ENCODE measurements around the gene ARCN1.

ARCN1 gene

DNA sequence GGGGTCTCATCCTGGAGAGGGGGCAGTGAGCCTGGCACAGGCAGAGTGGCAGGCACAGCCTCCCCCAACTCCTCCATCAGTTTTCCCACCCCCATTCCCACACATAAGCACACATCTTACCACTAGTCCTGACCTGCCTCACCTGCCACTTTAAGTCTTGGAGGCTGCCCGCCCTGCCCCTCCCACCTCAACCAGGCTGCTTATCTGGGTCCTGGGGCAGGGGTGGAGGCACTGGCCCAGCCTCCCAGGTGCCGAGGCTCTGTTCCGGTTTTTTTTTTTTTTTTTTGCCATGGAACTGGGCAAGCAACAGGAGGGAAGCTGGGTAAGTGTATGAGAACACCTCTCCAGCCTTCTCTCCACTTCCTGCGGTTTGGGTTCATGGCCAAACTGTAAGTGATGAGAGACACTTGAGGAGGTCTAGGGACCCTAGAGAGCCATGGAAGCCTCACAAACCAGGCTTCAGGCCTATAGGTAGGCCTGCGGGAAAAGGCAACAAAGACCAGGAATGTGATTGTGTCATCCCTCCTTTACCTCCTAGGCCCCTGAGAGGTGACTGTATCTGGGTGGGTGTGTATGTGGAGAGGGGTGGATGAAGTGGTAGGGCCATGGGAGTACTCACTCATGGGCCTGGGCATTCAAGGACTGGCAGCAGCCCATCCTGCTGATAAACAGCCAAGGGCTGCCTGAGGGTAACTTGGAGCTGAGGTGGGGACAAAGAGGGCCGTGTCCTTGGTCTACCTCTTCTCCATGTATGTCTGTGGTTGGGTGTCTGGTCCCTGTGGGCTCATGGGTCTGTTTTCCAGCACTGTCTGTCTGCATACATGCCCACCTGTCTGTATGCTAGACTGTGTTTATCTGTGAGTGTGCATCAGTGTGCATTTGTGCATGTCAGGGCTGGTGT is 57.8 kb downstream of the ARCN1 start (continued):
- TF ChIP-seq GLIS3 (CRISPR knock-in tag; IDR thresholded peaks at IDR 0.05) (no peak), PPARA (CRISPR knock-in tag; IDR thresholded peaks at IDR 0.05; ENCODE audit: borderline replicate concordance) (no peak), ISL1 (CRISPR knock-in tag; IDR thresholded peaks at IDR 0.05) (no peak), SNAI2 (CRISPR knock-in tag; IDR thresholded peaks at IDR 0.05) (no peak)

DNA sequence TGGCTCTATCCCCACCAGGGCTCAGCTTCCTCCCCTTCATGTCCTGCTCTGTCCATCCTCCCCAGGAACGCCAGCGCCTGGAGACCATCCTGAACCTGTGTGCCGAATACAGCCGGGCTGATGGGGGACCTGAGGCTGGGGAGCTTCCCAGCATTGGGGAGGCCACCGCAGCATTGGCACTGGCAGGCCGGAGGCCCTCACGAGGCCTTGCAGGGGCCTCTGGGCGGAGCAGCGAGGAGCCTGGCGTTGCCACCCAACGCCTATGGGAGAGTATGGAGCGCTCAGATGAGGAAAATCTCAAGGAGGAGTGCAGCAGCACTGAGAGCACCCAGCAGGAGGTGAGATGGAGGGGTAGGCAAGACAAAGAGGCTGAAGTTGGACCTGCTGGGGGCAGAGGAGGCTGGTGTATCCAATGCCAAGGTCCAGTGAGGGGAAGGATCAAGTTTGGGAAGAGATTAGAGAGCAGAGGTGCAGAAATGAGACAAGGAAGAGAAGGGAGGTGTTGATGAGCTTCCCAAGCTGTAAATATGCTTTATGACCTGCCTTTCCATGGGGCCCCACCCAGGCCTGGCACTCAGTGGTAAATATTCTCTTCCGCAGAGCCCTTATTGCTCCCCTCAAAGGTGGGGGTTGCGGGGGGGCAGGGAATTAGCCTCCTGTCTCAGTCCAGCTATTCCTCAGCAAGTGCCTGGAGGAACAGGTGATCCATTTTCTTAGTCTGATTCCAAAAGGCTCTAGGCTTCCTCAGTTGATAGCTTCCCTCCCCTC is 59.1 kb downstream of the ARCN1 start:
- no peak for ATAC-seq
- TF ChIP-seq ZFP30 (CRISPR knock-in tag; IDR thresholded peaks at IDR 0.05) (no peak), ARNTL (CRISPR knock-in tag; IDR thresholded peaks at IDR 0.05; ENCODE audit: borderline replicate concordance, low read depth) (no peak), RARB (CRISPR knock-in tag; IDR thresholded peaks at IDR 0.05) (no peak), SNAI2 (CRISPR knock-in tag; IDR thresholded peaks at IDR 0.05) (no peak), ZNF70 (CRISPR knock-in tag; IDR thresholded peaks at IDR 0.05) (no peak), ZNF565 (CRISPR knock-in tag; conservative IDR thresholded peaks at IDR 0.05; ENCODE audit: low read depth) (no peak), PPARA (CRISPR knock-in tag; IDR thresholded peaks at IDR 0.05; ENCODE audit: borderline replicate concordance) (no peak), ZNF8 (CRISPR knock-in tag; IDR thresholded peaks at IDR 0.05) (no peak), GLIS3 (CRISPR knock-in tag; IDR thresholded peaks at IDR 0.05) (no peak), ZFP3 (CRISPR knock-in tag; IDR thresholded peaks at IDR 0.05) (no peak), ZC3H10 (CRISPR knock-in tag; IDR thresholded peaks at IDR 0.05) (no peak), BACH2 (CRISPR knock-in tag; IDR thresholded peaks at IDR 0.05; ENCODE audit: borderline replicate concordance) (no peak)
- TF ChIP-seq, protein P1, sequence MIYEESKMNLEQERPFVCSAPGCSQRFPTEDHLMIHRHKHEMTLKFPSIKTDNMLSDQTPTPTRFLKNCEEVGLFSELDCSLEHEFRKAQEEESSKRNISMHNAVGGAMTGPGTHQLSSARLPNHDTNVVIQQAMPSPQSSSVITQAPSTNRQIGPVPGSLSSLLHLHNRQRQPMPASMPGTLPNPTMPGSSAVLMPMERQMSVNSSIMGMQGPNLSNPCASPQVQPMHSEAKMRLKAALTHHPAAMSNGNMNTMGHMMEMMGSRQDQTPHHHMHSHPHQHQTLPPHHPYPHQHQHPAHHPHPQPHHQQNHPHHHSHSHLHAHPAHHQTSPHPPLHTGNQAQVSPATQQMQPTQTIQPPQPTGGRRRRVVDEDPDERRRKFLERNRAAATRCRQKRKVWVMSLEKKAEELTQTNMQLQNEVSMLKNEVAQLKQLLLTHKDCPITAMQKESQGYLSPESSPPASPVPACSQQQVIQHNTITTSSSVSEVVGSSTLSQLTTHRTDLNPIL (CRISPR knock-in tag; IDR thresholded peaks at IDR 0.05; ENCODE audit: low read depth), result no peak
- TF ChIP-seq, protein P2, sequence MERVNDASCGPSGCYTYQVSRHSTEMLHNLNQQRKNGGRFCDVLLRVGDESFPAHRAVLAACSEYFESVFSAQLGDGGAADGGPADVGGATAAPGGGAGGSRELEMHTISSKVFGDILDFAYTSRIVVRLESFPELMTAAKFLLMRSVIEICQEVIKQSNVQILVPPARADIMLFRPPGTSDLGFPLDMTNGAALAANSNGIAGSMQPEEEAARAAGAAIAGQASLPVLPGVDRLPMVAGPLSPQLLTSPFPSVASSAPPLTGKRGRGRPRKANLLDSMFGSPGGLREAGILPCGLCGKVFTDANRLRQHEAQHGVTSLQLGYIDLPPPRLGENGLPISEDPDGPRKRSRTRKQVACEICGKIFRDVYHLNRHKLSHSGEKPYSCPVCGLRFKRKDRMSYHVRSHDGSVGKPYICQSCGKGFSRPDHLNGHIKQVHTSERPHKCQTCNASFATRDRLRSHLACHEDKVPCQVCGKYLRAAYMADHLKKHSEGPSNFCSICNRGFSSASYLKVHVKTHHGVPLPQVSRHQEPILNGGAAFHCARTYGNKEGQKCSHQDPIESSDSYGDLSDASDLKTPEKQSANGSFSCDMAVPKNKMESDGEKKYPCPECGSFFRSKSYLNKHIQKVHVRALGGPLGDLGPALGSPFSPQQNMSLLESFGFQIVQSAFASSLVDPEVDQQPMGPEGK (CRISPR knock-in tag; IDR thresholded peaks at IDR 0.05; ENCODE audit: borderline replicate concordance), result no peak
- TF ChIP-seq, protein P3, sequence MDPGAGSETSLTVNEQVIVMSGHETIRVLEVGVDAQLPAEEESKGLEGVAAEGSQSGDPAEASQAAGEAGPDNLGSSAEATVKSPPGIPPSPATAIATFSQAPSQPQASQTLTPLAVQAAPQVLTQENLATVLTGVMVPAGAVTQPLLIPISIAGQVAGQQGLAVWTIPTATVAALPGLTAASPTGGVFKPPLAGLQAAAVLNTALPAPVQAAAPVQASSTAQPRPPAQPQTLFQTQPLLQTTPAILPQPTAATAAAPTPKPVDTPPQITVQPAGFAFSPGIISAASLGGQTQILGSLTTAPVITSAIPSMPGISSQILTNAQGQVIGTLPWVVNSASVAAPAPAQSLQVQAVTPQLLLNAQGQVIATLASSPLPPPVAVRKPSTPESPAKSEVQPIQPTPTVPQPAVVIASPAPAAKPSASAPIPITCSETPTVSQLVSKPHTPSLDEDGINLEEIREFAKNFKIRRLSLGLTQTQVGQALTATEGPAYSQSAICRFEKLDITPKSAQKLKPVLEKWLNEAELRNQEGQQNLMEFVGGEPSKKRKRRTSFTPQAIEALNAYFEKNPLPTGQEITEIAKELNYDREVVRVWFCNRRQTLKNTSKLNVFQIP (CRISPR knock-in tag; IDR thresholded peaks at IDR 0.05; ENCODE audit: borderline replicate concordance, low read depth), result no peak

DNA sequence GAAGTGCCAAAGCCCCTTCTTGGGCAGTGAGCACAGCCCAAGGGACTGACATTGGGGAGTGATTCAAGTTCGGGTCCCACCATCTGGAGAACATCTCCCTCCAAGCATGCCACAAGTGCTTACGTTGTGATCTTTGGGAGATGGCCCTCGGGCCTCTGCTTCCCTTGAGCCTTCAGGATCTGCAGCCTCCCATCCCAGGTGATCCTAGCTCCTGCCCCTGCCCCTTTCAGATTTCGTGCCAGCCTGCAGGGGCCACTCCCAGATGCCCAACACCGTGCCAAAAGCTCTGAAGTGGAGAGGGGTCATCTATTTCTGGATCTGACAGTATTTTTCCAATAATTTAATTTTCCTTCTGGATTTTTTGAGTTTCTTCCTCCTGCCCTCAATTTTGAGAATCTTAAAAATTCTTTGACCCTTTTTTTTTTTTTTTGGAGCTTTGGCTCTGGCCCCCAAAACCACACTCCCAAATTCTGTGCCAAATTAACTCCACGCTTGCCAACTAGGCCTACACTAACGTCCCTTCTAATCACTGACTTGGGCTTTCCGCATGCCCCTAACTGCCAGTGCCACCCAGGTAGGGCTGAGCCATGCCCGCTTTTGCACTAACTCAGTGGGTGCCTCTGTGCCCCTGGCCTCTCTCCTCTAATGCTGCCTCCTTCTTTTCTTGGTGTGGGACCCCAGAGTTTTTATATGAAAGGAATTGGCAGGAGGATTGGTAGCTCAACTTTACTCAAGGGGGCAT is 60.5 kb downstream of the ARCN1 start:
- ATAC-seq, result no peak
- TF ChIP-seq RARB (CRISPR knock-in tag; IDR thresholded peaks at IDR 0.05) (no peak), TOX (CRISPR knock-in tag; IDR thresholded peaks at IDR 0.05; ENCODE audit: borderline replicate concordance) (no peak), ZNF8 (CRISPR knock-in tag; IDR thresholded peaks at IDR 0.05) (no peak), TCF4 (CRISPR knock-in tag; IDR thresholded peaks at IDR 0.05; ENCODE audit: borderline replicate concordance) (no peak)

DNA sequence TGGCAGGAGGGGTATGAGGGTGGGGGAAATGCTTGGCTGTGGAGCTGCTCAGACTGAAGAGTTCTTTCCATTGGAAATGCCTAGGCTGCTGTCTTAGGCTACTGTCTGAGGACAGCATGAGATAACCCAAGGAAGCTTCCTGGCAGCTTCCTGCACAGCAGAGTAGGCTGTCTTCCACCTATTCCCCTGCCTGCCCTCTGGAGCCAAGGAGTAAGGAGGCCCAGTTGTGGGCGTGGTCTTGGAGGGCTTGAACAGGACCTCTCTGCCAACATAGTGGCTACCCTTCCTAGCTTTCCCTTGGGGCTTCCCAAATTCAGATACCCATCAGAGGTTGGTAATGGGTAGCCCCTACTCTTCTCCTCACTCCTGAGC is 61.1 kb downstream of the ARCN1 start:
- TF ChIP-seq ZNF70 (CRISPR knock-in tag; IDR thresholded peaks at IDR 0.05) (no peak), ZC3H10 (CRISPR knock-in tag; IDR thresholded peaks at IDR 0.05) (no peak), ISL1 (CRISPR knock-in tag; IDR thresholded peaks at IDR 0.05) (no peak), ZFP30 (CRISPR knock-in tag; IDR thresholded peaks at IDR 0.05) (no peak), BACH2 (CRISPR knock-in tag; IDR thresholded peaks at IDR 0.05; ENCODE audit: borderline replicate concordance) (no peak)
- peak; percentile 8 for ATAC-seq

DNA sequence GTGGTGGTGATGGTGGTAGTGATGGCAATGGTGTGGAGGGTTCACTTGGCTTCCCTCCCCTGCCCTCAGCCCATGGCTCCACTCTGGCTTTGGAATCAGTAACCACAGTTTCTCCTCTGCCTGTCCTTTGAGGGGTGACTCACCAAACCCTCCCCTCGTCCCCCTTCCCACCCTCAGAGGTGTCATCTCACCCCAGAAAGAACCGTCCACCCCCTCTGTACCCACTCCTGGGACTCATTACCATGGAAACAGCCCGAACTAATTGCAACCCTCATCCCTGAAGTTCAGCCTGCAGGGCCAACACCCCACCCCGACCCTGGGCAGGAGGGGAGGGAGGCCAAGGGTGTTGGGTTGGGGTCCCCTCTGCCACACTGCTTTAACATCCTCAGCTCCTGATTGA is 61.8 kb downstream of the ARCN1 start:
- ATAC-seq, result peak; percentile 2; the same call in 1 of the 3 replicates
- TF ChIP-seq, protein P2 (CRISPR knock-in tag; IDR thresholded peaks at IDR 0.05; ENCODE audit: borderline replicate concordance), result no peak
- TF ChIP-seq OSR1 (CRISPR knock-in tag; IDR thresholded peaks at IDR 0.05) (no peak), SNAI2 (CRISPR knock-in tag; IDR thresholded peaks at IDR 0.05) (no peak), ZNF565 (CRISPR knock-in tag; conservative IDR thresholded peaks at IDR 0.05; ENCODE audit: low read depth) (no peak), PPARA (CRISPR knock-in tag; IDR thresholded peaks at IDR 0.05; ENCODE audit: borderline replicate concordance) (no peak), ISL1 (CRISPR knock-in tag; IDR thresholded peaks at IDR 0.05) (no peak), TOX (CRISPR knock-in tag; IDR thresholded peaks at IDR 0.05; ENCODE audit: borderline replicate concordance) (no peak), ZC3H10 (CRISPR knock-in tag; IDR thresholded peaks at IDR 0.05) (no peak), ESRRG (CRISPR knock-in tag; IDR thresholded peaks at IDR 0.05) (no peak)
- TF ChIP-seq, protein P1 (CRISPR knock-in tag; IDR thresholded peaks at IDR 0.05; ENCODE audit: low read depth), result no peak
